ENCODE results near the gene PCBP1. TPM values are rescaled to one million over a fixed set of nuclear protein-coding genes. Genes with fewer than 3 reads are reported as not detected.
"Not testable (repeated sequence)": the region's sequence is repeated elsewhere in the genome, so short reads cannot be mapped to it uniquely, and the experiment has no call there.

Gene PCBP1
- total RNA-seq, 2 experiments from 2014 or later: 417 to 450 TPM

DNA sequence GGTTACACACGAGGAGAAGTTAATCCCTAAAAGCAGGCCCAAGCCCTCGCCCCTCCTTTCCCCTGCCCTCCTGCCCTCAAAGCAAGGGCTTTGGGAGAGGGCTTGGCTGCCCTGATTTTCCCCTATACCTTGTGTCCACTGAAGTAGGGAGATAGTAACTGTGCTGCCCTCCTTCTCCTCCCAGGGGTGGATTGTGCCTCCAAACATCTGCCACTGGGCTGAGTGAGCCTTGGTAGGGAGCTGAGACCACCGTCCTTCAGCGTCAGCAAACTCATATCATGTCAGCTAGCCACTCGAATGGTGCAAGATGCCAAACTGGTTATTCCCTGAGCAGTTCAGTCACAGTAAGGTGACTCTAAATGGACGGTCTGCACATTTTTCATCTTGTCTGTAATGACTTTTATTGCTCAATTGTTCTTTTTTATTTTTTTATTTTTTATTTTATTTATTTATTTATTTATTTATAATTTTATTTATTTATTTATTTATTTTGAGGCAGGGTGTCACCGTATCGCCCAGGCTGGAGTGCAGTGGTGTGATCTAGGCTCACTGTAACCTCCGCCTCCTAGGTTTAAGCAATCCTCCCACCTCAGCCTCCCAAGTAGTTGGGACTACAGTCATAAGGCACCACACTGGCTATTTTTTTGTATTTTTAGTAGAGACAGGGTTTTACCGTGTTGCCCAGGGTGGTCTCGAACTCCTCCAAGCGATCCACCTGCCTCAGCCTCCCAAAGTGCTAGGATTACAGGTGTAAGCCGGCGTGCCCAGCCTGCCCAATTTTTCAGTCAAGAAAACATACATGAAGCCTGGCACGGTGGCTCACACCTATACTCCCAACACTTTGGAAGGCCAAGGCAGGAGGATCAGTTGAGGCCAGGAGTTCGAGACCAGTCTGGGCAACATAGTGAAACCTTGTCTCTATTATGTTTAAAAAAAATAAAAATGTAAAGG, 8.7 kb downstream of the PCBP1 start:
- intact Hi-C loops (cut with DNase I, micrococcal nuclease): loop anchor here in 1 of 2 experiments (1.0 kb wide), 1 partner anchor 8 kb away; no protein-coding TSS in a partner anchor
- H3K9me3 Mint-ChIP-seq (ENCODE audit: low read depth): no peaks in the 10 kb centered on the region
- H3K27ac Mint-ChIP-seq: peak overlapping the region; percentile 97

DNA sequence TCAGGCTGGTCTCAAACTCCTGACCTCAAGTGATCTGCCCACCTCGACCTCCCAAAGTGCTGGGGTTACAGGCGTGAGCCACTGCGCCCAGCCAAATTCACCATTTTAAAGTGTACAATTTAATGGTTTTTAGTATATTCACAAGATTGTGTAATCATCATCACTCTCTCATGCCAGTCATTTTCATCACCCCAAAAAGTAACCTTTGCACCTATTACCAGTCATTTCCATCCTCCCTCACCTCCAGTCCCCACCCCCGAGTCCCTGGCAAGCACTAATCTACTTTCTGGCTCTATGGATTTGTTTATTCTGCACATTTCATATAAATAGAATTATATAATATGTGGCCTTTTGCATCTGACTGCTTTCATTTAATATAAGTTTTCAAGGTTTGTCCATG, 10.8 kb downstream of the PCBP1 start:
- Mint-ChIP-seq H3K27me3 (no peaks in the 10 kb centered on the region), H3K27ac (no peak overlapping the region), H3K9me3 (ENCODE audit: low read depth) (no peaks in the 10 kb centered on the region), H3K4me3 (no peak overlapping the region), H3K4me1 (peaks cover 46% of the 10 kb centered on the region), H3K36me3 (ENCODE audit: low read depth) (peaks cover 7% of the 10 kb centered on the region)
- POLR2A ChIA-PET: no interaction called here
- intact Hi-C loops (cut with DNase I, micrococcal nuclease): no loop called here
- ATAC-seq: no peak
- peak; percentile 60 for DNase-seq
- CTCF ChIA-PET: no interaction called here

More for the DNA sequence above, 8.7 kb downstream of the PCBP1 start:
- DNase-seq (no peak), ATAC-seq (no peak)
- Mint-ChIP-seq H3K27me3 (no peaks in the 10 kb centered on the region), H3K4me3 (peak overlapping the region; percentile 75), H3K4me1 (peaks cover 52% of the 10 kb centered on the region), H3K36me3 (ENCODE audit: low read depth) (peaks cover 7% of the 10 kb centered on the region)
- ChIA-PET POLR2A (interaction anchor here (0.9 to 2.1 kb wide), 6 partner anchors 8 to 181 kb away, joined by 3 to 21 read pairs (median 4); partner anchors contain the start of genes C2orf42 and MXD1), CTCF (interaction anchor here (0.9 to 2.5 kb wide), 4 partner anchors 8 to 41 kb away, joined by 3 to 14 read pairs (median 4); no protein-coding TSS in a partner anchor)

DNA sequence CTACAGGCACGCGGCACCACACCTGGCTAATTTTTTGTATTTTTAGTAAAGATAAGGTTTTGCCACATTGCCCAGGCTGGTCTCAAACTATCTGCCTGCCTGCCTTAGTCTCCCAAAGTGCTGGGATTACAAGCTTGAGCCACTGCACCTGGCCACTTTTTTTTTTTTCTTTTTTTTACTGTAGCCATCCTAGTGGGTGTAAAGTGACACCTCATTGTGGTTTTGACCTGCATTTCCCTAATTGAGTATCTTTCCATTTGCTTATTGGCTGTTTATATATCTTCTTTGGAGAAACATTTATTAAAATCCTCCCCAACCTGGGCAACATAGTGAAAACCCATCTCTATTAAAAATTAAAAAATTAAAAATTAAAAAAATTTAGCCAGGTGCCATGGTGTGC, 12.0 kb downstream of the PCBP1 start:
- ChIA-PET CTCF (interaction anchor here (1.1 kb wide), 1 partner anchor 39 kb away, joined by 4 read pairs; no protein-coding TSS in a partner anchor), POLR2A (no interaction called here)
- ATAC-seq (no peak), DNase-seq (no peak)
- intact Hi-C loops (cut with DNase I, micrococcal nuclease): no loop called here
- H3K27me3 Mint-ChIP-seq: no peaks in the 10 kb centered on the region
- peaks cover under 1% of the 10 kb centered on the region for H3K36me3 Mint-ChIP-seq (ENCODE audit: low read depth)
- H3K9me3 Mint-ChIP-seq (ENCODE audit: low read depth): no peaks in the 10 kb centered on the region
- H3K27ac Mint-ChIP-seq: peak overlapping the region; percentile 61
- peaks cover 49% of the 10 kb centered on the region for H3K4me1 Mint-ChIP-seq
- H3K4me3 Mint-ChIP-seq: no peak overlapping the region

DNA sequence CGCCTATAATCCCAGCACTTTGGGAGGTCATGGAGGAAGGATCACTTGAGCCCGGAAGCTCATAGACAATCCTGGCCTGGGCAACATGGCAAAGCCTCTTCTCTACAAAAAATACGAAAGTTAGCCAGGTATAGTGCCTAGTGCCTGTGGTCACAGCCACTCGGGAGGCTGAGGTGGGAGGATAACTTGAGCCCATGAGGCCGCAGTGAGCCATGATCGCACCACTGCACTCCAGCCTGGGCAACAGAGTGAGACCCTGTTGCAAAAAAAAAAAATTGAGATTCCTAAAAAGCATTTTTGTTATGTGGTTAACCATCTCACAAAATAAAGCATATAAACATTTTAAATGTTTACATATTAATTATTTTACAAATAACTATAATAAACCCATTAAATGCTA, 13.9 kb downstream of the PCBP1 start:
- no peak for ATAC-seq
- Mint-ChIP-seq H3K4me3 (no peak overlapping the region), H3K36me3 (ENCODE audit: low read depth) (peaks cover 4% of the 10 kb centered on the region), H3K27ac (no peak overlapping the region), H3K4me1 (peaks cover 44% of the 10 kb centered on the region), H3K9me3 (ENCODE audit: low read depth) (no peaks in the 10 kb centered on the region), H3K27me3 (no peaks in the 10 kb centered on the region)
- intact Hi-C loops (cut with DNase I, micrococcal nuclease): no loop called here
- no peak for DNase-seq
- CTCF ChIA-PET: no interaction called here
- POLR2A ChIA-PET: no interaction called here

DNA sequence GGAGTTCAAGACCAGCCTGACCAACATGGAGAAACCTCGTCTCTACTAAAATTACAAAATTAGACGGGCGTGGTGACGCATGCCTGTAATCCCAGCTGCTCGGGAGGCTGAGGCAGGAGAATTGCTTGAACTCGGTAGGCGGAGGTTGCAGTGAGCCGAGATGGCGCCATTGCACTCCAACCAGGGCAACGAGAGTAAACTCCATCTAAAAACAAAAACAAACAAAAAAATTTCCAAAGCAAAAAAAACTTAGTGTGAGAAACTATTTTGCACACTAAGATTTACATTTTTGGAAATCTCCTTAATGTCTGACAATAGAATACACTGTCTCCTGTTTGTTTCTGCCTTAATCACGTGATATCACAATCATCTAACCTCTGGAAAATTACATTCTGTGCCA, 14.4 kb downstream of the PCBP1 start:
- H3K27me3 Mint-ChIP-seq; DNase-seq; H3K4me3 Mint-ChIP-seq; ATAC-seq; H3K36me3 Mint-ChIP-seq (ENCODE audit: low read depth); intact Hi-C loops (cut with DNase I, micrococcal nuclease); H3K27ac Mint-ChIP-seq; CTCF ChIA-PET; POLR2A ChIA-PET; H3K9me3 Mint-ChIP-seq (ENCODE audit: low read depth): not testable (repeated sequence)
- peaks cover 44% of the 10 kb centered on the region for H3K4me1 Mint-ChIP-seq

DNA sequence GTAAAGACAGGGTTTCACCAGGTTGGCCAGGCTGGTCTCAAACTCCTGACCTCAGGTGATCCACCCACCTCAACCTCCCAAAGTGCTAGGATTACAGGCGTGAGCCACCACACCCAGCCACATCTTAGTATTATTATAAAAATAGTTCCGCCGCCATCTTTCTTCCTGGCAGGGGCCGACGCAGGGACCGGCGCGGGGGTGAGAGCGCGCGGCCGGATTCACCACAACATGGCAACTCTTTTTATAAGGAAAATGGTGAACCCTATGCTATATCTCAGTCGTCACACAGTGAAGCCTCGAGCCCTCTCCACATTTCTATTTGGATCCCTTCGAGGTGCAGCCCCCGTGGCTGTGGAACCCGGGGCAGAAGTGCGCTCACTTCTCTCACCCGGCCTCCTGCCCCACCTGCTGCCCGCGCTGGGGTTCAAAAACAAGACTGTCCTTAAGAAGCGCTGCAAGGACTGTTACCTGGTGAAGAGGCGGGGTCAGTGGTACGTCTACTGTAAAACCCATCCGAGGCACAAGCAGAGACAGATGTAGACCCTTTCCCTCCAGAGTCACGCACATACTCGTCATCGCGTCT, 15.1 kb downstream of the PCBP1 start:
- intact Hi-C loops (cut with DNase I, micrococcal nuclease): not testable (repeated sequence)
- Mint-ChIP-seq H3K4me1 (peaks cover 51% of the 10 kb centered on the region), H3K27ac (peak overlapping the region; percentile 30)

DNA sequence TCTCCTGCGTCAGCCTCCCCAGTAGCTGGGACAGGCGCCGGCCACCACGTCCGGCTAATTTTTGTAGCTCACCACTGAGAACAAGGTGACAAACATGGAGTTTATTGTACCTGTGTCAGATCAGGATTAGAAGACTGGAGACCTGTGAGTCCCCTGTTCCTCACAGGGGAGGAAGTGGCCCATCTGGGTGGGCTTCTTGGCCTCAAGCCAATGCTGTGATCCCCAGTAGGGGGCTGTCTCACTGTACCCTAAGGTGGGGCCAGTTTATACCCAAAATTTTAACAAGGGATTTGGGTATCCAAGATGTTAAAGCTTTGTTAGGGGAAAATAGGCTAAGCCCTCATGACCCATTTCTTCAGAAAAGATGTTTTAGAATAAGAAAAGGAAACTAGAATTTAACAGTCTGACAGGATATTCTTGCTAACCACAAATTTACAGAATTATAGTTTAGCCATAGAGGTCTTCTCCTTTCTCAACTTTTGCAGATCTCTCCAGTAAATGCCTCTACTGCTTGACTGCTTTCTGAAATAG, 16.3 kb downstream of the PCBP1 start:
- ATAC-seq (peak; percentile 48), DNase-seq (peak; percentile 49)
- peak overlapping the region; percentile 73 for H3K4me3 Mint-ChIP-seq
- H3K4me1 Mint-ChIP-seq: peaks cover 56% of the 10 kb centered on the region
- H3K9me3 Mint-ChIP-seq (ENCODE audit: low read depth): no peaks in the 10 kb centered on the region
- H3K27me3 Mint-ChIP-seq: no peaks in the 10 kb centered on the region
- H3K27ac Mint-ChIP-seq: peak overlapping the region; percentile 96
- intact Hi-C loops (cut with DNase I, micrococcal nuclease): loop anchor here (1.0 kb wide), 2 partner anchors 8 to 21 kb away; no protein-coding TSS in a partner anchor
- H3K36me3 Mint-ChIP-seq (ENCODE audit: low read depth): peaks cover 4% of the 10 kb centered on the region
- ChIA-PET POLR2A (interaction anchor here (0.9 to 1.7 kb wide), 3 partner anchors 9 to 35 kb away, joined by 3 to 11 read pairs (median 6); no protein-coding TSS in a partner anchor), CTCF (interaction anchor here (0.6 to 2.3 kb wide), 14 partner anchors 9 to 189 kb away, joined by 3 to 14 read pairs (median 4); partner anchors contain the start of gene C2orf42)

More for the DNA sequence above, 15.1 kb downstream of the PCBP1 start:
- CTCF ChIA-PET; H3K27me3 Mint-ChIP-seq; H3K36me3 Mint-ChIP-seq (ENCODE audit: low read depth); ATAC-seq; H3K4me3 Mint-ChIP-seq; H3K9me3 Mint-ChIP-seq (ENCODE audit: low read depth); POLR2A ChIA-PET: not testable (repeated sequence)
- peak; percentile 2 for DNase-seq

DNA sequence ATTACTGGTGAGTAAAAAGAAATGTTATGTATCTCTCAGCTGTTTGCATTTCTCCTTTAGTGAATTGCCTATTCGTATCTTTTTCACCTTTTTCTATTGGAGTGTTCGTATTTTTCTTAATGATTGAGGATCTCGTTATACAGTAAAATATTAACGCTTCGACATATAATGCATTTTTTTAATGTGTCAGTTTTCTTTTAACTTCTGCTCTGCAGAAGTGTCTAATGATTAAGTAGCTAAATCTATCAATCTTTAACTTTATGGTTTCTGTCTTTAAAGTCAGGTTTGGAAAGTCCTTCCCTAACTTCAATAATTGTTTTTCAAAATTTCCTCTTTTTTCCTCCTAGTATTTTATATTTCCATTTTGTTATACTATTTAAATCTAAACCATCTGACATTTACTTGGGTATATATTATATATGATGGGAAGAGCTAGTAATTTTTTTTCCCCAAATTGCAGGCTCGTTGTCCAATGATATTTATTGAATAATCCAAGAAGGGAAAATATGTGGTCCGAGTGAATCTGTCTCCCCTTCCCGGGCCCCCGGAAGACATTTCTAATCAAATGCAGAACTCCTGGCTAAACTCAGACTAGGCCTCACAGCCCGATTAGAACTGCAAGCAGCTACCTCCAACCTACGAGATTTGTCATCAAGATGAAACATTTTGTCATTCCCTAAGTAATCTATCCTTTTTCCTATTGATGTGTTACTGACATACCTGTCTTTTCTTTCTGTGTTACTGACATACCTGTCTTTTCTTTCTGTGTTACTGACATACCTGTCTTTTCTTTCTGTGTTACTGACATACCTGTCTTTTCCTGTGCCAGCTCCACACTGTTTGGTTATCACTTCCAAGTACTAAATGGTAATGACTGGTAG, 17.2 kb downstream of the PCBP1 start:
- H3K9me3 Mint-ChIP-seq (ENCODE audit: low read depth): no peaks in the 10 kb centered on the region
- peaks cover 56% of the 10 kb centered on the region for H3K4me1 Mint-ChIP-seq
- peaks cover 4% of the 10 kb centered on the region for H3K36me3 Mint-ChIP-seq (ENCODE audit: low read depth)
- no peak for ATAC-seq
- H3K4me3 Mint-ChIP-seq: peak overlapping the region; percentile 73
- ChIA-PET CTCF (interaction anchor here (0.5 to 2.3 kb wide), 17 partner anchors 9 to 555 kb away, joined by 3 to 14 read pairs (median 5); partner anchors contain the start of gene C2orf42), POLR2A (interaction anchor here (0.7 to 1.7 kb wide), 11 partner anchors 10 to 38 kb away, joined by 3 to 11 read pairs (median 3); no protein-coding TSS in a partner anchor)
- intact Hi-C loops (cut with DNase I, micrococcal nuclease): loop anchor here (1.0 kb wide), 2 partner anchors 9 to 20 kb away; no protein-coding TSS in a partner anchor
- peak; percentile 76 for DNase-seq
- no peaks in the 10 kb centered on the region for H3K27me3 Mint-ChIP-seq
- peak overlapping the region; percentile 96 for H3K27ac Mint-ChIP-seq

DNA sequence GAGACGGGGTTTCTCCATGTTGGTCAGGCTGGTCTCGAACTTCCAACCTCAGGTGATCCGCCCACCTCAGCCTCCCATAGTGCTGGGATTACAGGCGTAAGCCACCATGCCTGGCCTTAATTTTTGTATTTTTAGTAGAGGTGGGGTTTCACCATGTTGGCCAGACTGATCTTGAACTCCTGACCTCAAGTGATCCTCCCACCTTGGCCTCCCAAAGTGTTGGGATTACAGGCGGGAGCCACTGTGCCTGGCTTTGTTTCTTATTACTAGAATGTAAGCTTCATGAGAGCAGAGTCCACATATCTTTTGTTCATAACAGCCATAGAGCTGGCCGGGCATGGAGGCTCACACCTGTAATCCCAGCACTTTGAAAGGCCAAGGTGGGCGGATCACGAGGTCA, 18.9 kb downstream of the PCBP1 start:
- POLR2A ChIA-PET: interaction anchor here (0.6 kb wide), 2 partner anchors 29 to 33 kb away, joined by 3 to 5 read pairs; no protein-coding TSS in a partner anchor
- CTCF ChIA-PET; H3K27me3 Mint-ChIP-seq; intact Hi-C loops (cut with DNase I, micrococcal nuclease); H3K27ac Mint-ChIP-seq; H3K4me3 Mint-ChIP-seq; ATAC-seq; H3K9me3 Mint-ChIP-seq (ENCODE audit: low read depth); H3K36me3 Mint-ChIP-seq (ENCODE audit: low read depth): not testable (repeated sequence)
- peak; percentile 2 for DNase-seq
- peaks cover 62% of the 10 kb centered on the region for H3K4me1 Mint-ChIP-seq

DNA sequence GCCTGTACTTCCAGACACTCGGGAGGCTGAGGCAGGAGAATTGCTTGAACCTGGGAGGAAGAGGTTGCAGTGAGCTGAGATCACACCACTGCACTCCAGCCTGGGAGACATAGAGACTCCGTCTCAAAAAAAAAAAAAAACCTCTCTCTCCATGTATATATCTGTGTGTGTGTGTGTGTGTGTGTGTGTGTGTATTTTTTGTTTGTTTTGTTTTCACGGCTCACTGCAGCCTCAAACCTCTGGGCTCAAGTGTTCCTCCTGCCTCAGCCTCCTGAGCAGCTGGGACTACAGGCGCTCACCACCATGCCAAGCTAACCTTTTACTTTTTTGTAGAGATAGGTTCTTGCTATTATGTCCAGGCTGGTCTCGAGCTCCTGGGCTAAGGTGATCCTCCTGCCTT, 23.1 kb downstream of the PCBP1 start:
- H3K4me3 Mint-ChIP-seq; H3K36me3 Mint-ChIP-seq (ENCODE audit: low read depth); H3K27me3 Mint-ChIP-seq; H3K9me3 Mint-ChIP-seq (ENCODE audit: low read depth); intact Hi-C loops (cut with DNase I, micrococcal nuclease); ATAC-seq; DNase-seq: not testable (repeated sequence)
- Mint-ChIP-seq H3K27ac (peak overlapping the region; percentile 47), H3K4me1 (peaks cover 52% of the 10 kb centered on the region)
- ChIA-PET POLR2A (interaction anchor here (0.6 to 1.3 kb wide), 4 partner anchors 12 to 196 kb away, joined by 3 to 8 read pairs (median 6); no protein-coding TSS in a partner anchor), CTCF (interaction anchor here (0.6 to 2.3 kb wide), 4 partner anchors 11 to 226 kb away, joined by 3 to 9 read pairs (median 3); no protein-coding TSS in a partner anchor)

Measured in activated CD4-positive, alpha-beta T cell treated with anti-CD3 and anti-CD28 coated beads for 36 hours (primary cell).